ENCODE data around the gene PLA2G12B. TPM values are rescaled to one million over a fixed set of nuclear protein-coding genes. Genes with fewer than 3 reads are reported as not detected.

Gene PLA2G12B
- total and polyA plus RNA-seq, 12 donors = 0.06 to 0.92 (median 0.52) TPM; not detected in 7

- WGBS, 2 donors = 93 to 100% methylated on average over 1 of the region's 1 CpG
- no peaks in the 10 kb centered on the region for H3K4me1 ChIP-seq
- no peak for ATAC-seq
- no peaks in the 10 kb centered on the region for H3K9me3 ChIP-seq
- TF ChIP-seq, protein P1, sequence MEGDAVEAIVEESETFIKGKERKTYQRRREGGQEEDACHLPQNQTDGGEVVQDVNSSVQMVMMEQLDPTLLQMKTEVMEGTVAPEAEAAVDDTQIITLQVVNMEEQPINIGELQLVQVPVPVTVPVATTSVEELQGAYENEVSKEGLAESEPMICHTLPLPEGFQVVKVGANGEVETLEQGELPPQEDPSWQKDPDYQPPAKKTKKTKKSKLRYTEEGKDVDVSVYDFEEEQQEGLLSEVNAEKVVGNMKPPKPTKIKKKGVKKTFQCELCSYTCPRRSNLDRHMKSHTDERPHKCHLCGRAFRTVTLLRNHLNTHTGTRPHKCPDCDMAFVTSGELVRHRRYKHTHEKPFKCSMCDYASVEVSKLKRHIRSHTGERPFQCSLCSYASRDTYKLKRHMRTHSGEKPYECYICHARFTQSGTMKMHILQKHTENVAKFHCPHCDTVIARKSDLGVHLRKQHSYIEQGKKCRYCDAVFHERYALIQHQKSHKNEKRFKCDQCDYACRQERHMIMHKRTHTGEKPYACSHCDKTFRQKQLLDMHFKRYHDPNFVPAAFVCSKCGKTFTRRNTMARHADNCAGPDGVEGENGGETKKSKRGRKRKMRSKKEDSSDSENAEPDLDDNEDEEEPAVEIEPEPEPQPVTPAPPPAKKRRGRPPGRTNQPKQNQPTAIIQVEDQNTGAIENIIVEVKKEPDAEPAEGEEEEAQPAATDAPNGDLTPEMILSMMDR (IDR thresholded peaks at IDR 0.05) = no peak
- no peak overlapping the region for H3K27ac ChIP-seq
- DNase-seq = no peak
- H3K36me3 ChIP-seq = no peaks in the 10 kb centered on the region
- H3K4me3 ChIP-seq = no peak overlapping the region
- no peaks in the 10 kb centered on the region for H3K27me3 ChIP-seq
- intact Hi-C loops (cut with DNase I) = no loop called here
Observed at GRCh38 chr10:72899545-72899944, 55.1 kb downstream of the PLA2G12B start.

- TF ChIP-seq, protein P1 (IDR thresholded peaks at IDR 0.05) = no peak
- H3K4me3 ChIP-seq = no peak overlapping the region
- no peak overlapping the region for H3K27ac ChIP-seq
- WGBS, 2 donors = 97 to 98% methylated on average over 10 of the region's 10 CpGs
- no peaks in the 10 kb centered on the region for H3K36me3 ChIP-seq
- intact Hi-C loops (cut with DNase I) = no loop called here
- H3K9me3 ChIP-seq = no peaks in the 10 kb centered on the region
- no peaks in the 10 kb centered on the region for H3K27me3 ChIP-seq
- peaks cover 0 to 1% (median 0%) of the 10 kb centered on the region in 9 donors for H3K4me1 ChIP-seq
- no peak for DNase-seq
- no peak for ATAC-seq
Observed at GRCh38 chr10:72898616-72899015, 56.0 kb downstream of the PLA2G12B start.

DNA sequence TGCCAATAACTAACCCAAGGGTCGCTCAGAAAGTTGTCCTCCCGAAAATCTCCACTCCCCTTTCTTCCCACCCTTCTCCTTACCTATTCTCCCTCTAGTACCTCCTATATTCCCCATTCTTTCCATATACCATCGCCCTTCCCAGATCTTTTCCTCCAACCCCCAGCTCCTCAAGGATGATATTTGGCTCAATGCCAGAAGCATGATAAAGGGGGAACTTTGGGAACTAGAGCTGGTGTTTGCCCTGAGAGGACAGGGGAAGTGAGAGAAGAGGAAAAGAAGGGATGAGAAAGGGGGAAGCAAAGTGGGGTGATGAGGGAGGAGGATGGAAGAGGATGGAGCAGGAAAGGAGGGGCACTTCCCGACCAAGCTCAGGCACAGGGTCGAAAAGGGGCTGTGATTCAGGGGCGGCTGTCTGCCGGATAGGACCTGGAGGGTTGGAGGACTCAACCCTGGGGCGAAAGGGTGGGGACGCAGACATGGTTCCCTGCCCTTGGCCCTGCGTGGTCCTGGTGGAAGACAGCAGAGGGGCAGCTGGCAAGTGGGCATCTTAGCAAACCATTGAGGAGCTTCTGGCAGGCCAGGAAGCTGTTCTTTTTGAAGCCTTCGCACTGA is 59.3 kb downstream of the PLA2G12B start:
- Histone ChIP-seq H3K36me3 (no peaks in the 10 kb centered on the region), H3K27me3 (no peaks in the 10 kb centered on the region), H3K27ac (no peak overlapping the region), H3K9me3 (no peaks in the 10 kb centered on the region), H3K4me3 (no peak overlapping the region), H3K4me1 (peaks cover 0 to 15% (median 0%) of the 10 kb centered on the region in 9 donors)
- intact Hi-C loops (cut with DNase I) = no loop called here
- no peak for ATAC-seq
- no peak for DNase-seq
- TF ChIP-seq, protein P1 (IDR thresholded peaks at IDR 0.05) = no peak
- WGBS, 2 donors = 67 to 75% methylated on average over 11 of the region's 11 CpGs

DNA sequence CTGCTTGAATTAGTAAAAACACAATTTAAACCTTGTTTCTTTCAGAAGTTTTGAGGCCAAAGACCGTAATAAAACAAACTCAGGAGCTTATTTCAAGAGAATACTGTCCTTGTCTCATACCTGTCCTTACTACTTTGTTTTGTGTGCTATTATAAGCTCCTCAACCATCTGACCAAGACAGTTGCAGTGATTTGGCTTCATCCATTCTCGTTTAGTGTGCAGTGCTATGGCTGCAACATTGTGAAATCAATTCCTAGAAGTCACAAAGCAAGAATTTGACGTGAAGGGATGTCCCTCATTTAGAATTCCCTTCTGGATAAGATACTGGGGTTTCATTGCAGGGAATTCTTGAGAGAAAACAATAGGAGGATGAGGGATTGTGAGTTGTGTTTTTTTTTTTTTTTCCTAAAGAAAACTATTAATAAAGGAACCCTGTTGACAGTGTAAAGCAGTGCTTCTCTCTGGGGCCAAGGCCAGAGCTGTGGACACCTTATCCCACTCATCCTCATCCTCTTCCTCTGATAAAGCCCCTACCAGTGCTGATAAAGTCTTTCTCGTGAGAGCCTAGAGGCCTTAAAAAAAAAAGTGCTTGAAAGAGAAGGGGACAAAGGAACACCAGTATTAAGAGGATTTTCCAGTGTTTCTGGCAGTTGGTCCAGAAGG is 61.3 kb downstream of the PLA2G12B start, which contains the start of gene OIT3:
Gene OIT3 (plus strand): TSS at position 604 of the 663 bp plus-strand sequence. CDS start 60 bp downstream, outside the sequence.
- H3K9me3 ChIP-seq = no peaks in the 10 kb centered on the region
- ATAC-seq (peak in 4 of 8 donors; percentile 19 to 67 (median 46)), DNase-seq (no peak)
- no peaks in the 10 kb centered on the region for H3K27me3 ChIP-seq
- no peak within 1 kb of the TSS for H3K4me3 ChIP-seq
- peaks cover 0 to 15% (median 0%) of the 10 kb centered on the region in 9 donors for H3K4me1 ChIP-seq
- TF ChIP-seq, protein P1 (IDR thresholded peaks at IDR 0.05) = no peak
- 42 to 47% methylated on average over 4 of the region's 4 CpGs for WGBS, 2 donors
- H3K27ac ChIP-seq = peak within 1 kb of the TSS in 2 of 10 donors; percentile 32 to 36
- intact Hi-C loops (cut with DNase I) = no loop called here
- peaks cover 0 to 3% (median 0%) of the 10 kb centered on the region in 9 donors for H3K36me3 ChIP-seq
